K562 (cell line): Measurements from ENCODE around the gene ZKSCAN4.

Source experiments
- ATF7 ChIP-seq: fragments of 450-650 bp; IDR thresholded peaks from 2 replicates; pipeline ENCODE4 v1.7.1; 2014; ENCODE audit warnings: mild to moderate bottlenecking, moderate library complexity
- CHD1 ChIP-seq: fragments of 200-600 bp; sonication (generic); IDR thresholded peaks from one replicate; pipeline ENCODE4 v1.6.1; 2012; ENCODE audit warnings: mild to moderate bottlenecking, moderate library complexity, low read length, inconsistent platforms
- EZH2 ChIP-seq: IDR thresholded peaks from 2 replicates; pipeline ENCODE4 v1.6.1; 2012; ENCODE audit warnings: low read depth, mild to moderate bottlenecking, inconsistent platforms, low read length, borderline replicate concordance
- MAFF ChIP-seq: IDR thresholded peaks from 2 replicates; pipeline ENCODE4 v1.6.1; 2012; ENCODE audit warnings: low read length, improper control_type of control experiment
- RHOXF2B ChIP-seq: fragments of 250-450 bp; sonication (Bioruptor Pico); conservative IDR thresholded peaks from 2 replicates; pipeline ENCODE4 v1.5.1; 2021
- RNF2 ChIP-seq: sonication (generic); IDR thresholded peaks from 2 replicates; pipeline ENCODE4 v1.6.1; 2016
- SREBF2 ChIP-seq: sonication (generic); formaldehyde crosslinking; IDR thresholded peaks from 2 replicates; pipeline ENCODE4 v1.4.0; 2020; ENCODE audit warnings: mild to moderate bottlenecking, missing genetic modification reagents
- TSC22D4 ChIP-seq: fragments of 450-650 bp; IDR thresholded peaks from 2 replicates; pipeline ENCODE4 v1.6.1; 2016; ENCODE audit warnings: missing genetic modification characterization, missing biosample characterization, control low read depth
- WHSC1 ChIP-seq: IDR thresholded peaks from one replicate; pipeline ENCODE4 v1.6.1; 2012; ENCODE audit warnings: low read length, control low read depth, inconsistent platforms
- TF ChIP-seq, protein P1 (sequence below), 3 experiments: IDR thresholded peaks in 2 of 3; conservative IDR thresholded peaks in 1 of 3; 2 replicates each; pipeline ENCODE4 v1.5.1; 2011 to 2012; ENCODE audit warnings: low read length in 3 of 3, mild to moderate bottlenecking in 3 of 3, control low read depth in 2 of 3, improper control_type of control experiment in 1 of 3, inconsistent platforms in 1 of 3, low read depth in 1 of 3, mixed read lengths in 1 of 3, moderate library complexity in 1 of 3; ENCODE audit not compliant: insufficient read depth in 2 of 3
- TF ChIP-seq, protein P2 (sequence below): fragments of 250-450 bp; sonication (Bioruptor Pico); IDR thresholded peaks from 2 replicates; pipeline ENCODE4 v1.5.0; 2021
- TF ChIP-seq, protein P3 (sequence below): fragments of 450-650 bp; IDR thresholded peaks from 2 replicates; pipeline ENCODE4 v1.6.1; 2014; ENCODE audit warnings: low read depth, mild to moderate bottlenecking, moderate library complexity, borderline replicate concordance

DNA sequence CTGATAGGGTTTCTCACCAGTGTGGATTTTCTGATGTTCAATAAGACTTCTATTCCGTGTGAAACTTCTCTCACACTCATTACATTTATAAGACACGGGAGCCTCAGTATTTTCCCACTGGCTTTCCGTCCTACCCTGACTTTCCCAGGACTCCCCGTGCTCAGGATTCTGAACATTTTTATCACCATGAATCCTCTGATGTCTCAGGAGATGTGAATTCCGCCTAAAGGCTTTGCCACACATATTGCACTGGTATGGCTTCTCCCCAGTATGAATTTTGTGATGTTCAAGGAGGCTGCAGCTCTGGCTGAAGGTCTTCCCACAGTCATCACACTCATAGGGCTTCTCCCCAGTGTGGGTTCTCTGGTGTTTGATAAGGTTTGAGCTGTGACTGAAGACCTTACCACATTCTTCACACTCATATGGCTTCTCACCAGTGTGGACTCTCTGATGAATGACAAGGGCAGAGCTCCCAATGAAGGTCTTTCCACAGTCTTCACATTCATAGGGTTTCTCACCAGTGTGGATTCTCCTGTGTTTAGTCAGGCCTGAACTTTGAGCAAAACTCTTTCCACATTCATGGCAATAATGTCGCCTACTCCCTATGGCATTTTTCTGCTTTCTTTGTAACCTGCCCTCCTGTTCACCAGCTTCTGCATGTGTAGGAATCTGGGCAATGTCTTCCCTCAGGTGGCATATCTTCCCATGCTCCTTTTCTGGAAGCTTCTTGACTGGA, 6.7 kb downstream of the ZKSCAN4 start:
- TF ChIP-seq WHSC1: no peak
- TF ChIP-seq EZH2: no peak
- TF ChIP-seq, protein P1, sequence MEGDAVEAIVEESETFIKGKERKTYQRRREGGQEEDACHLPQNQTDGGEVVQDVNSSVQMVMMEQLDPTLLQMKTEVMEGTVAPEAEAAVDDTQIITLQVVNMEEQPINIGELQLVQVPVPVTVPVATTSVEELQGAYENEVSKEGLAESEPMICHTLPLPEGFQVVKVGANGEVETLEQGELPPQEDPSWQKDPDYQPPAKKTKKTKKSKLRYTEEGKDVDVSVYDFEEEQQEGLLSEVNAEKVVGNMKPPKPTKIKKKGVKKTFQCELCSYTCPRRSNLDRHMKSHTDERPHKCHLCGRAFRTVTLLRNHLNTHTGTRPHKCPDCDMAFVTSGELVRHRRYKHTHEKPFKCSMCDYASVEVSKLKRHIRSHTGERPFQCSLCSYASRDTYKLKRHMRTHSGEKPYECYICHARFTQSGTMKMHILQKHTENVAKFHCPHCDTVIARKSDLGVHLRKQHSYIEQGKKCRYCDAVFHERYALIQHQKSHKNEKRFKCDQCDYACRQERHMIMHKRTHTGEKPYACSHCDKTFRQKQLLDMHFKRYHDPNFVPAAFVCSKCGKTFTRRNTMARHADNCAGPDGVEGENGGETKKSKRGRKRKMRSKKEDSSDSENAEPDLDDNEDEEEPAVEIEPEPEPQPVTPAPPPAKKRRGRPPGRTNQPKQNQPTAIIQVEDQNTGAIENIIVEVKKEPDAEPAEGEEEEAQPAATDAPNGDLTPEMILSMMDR (IDR thresholded peaks at IDR 0.05 in 2 of 3, conservative IDR thresholded peaks at IDR 0.05 in 1 of 3; ENCODE audit: insufficient read depth in 2 of 3, low read depth in 1 of 3, low read length in 3 of 3): no peak
- TF ChIP-seq MAFF: no peak
- no peak for TF ChIP-seq ATF7
- TF ChIP-seq, protein P2, sequence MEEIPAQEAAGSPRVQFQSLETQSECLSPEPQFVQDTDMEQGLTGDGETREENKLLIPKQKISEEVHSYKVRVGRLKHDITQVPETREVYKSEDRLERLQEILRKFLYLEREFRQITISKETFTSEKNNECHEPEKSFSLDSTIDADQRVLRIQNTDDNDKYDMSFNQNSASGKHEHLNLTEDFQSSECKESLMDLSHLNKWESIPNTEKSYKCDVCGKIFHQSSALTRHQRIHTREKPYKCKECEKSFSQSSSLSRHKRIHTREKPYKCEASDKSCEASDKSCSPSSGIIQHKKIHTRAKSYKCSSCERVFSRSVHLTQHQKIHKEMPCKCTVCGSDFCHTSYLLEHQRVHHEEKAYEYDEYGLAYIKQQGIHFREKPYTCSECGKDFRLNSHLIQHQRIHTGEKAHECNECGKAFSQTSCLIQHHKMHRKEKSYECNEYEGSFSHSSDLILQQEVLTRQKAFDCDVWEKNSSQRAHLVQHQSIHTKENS (CRISPR knock-in tag): no peak
- TF ChIP-seq TSC22D4 (tag): no peak
- TF ChIP-seq RNF2: no peak
- TF ChIP-seq RHOXF2B: no peak
- TF ChIP-seq SREBF2 (CRISPR knock-in tag): no peak
- TF ChIP-seq, protein P3, sequence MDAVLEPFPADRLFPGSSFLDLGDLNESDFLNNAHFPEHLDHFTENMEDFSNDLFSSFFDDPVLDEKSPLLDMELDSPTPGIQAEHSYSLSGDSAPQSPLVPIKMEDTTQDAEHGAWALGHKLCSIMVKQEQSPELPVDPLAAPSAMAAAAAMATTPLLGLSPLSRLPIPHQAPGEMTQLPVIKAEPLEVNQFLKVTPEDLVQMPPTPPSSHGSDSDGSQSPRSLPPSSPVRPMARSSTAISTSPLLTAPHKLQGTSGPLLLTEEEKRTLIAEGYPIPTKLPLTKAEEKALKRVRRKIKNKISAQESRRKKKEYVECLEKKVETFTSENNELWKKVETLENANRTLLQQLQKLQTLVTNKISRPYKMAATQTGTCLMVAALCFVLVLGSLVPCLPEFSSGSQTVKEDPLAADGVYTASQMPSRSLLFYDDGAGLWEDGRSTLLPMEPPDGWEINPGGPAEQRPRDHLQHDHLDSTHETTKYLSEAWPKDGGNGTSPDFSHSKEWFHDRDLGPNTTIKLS: no peak
- no peak for TF ChIP-seq CHD1
